ENCODE data around the gene APEX2. TPM values are rescaled to one million over a fixed set of nuclear protein-coding genes. Genes with fewer than 3 reads are reported as not detected.
A peak's percentile ranks its signal among the peaks of the same experiment; 100 is the strongest.
"Not testable (repeated sequence)": the region's sequence is repeated elsewhere in the genome, so short reads cannot be mapped to it uniquely, and the experiment has no call there.

The APEX2 gene
- total RNA-seq, 1 experiment from 2014 or later, result 16.5 TPM

GRCh38 chrX:55008571-55009358, 8.6 kb downstream of the APEX2 start:
- DNase-seq (ENCODE audit: low read depth), result peak; percentile 37

GRCh38 chrX:55011294-55011693, 11.1 kb downstream of the APEX2 start:
- no peak for DNase-seq (ENCODE audit: low read depth)

DNA sequence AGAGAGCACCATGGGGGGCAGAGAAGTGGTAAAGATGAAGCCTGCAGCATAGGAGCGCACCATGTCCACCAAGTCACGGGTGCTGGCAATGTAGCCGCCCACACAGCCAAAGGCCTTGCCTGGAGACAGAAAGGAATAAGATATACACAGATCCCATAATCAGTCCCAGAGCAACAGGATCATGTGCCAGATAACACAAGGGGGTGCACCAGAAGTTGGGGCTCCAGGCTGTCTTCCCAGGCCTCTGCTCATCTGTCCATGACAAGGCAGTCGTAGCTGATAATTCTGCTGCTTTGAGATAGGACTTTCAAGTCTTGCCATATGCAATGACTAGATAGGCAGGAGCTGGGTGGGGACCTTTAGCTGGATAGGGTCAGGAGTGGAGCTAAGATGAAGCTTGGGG, 14.7 kb downstream of the APEX2 start:
- no peak for DNase-seq (ENCODE audit: low read depth)

GRCh38 chrX:55026143-55026542, 26.0 kb downstream of the APEX2 start:
- DNase-seq (ENCODE audit: low read depth), result no peak

GRCh38 chrX:55026840-55027239, 26.7 kb downstream of the APEX2 start:
- no peak for DNase-seq (ENCODE audit: low read depth)

GRCh38 chrX:55028040-55028439, 27.9 kb downstream of the APEX2 start:
- no peak for DNase-seq (ENCODE audit: low read depth)

GRCh38 chrX:55028611-55029010, 28.4 kb downstream of the APEX2 start:
- DNase-seq (ENCODE audit: low read depth), result no peak

- no peak for DNase-seq (ENCODE audit: low read depth)
These were observed 29.1 kb downstream of the APEX2 start for GRCh38 chrX:55029291-55029690.

DNA sequence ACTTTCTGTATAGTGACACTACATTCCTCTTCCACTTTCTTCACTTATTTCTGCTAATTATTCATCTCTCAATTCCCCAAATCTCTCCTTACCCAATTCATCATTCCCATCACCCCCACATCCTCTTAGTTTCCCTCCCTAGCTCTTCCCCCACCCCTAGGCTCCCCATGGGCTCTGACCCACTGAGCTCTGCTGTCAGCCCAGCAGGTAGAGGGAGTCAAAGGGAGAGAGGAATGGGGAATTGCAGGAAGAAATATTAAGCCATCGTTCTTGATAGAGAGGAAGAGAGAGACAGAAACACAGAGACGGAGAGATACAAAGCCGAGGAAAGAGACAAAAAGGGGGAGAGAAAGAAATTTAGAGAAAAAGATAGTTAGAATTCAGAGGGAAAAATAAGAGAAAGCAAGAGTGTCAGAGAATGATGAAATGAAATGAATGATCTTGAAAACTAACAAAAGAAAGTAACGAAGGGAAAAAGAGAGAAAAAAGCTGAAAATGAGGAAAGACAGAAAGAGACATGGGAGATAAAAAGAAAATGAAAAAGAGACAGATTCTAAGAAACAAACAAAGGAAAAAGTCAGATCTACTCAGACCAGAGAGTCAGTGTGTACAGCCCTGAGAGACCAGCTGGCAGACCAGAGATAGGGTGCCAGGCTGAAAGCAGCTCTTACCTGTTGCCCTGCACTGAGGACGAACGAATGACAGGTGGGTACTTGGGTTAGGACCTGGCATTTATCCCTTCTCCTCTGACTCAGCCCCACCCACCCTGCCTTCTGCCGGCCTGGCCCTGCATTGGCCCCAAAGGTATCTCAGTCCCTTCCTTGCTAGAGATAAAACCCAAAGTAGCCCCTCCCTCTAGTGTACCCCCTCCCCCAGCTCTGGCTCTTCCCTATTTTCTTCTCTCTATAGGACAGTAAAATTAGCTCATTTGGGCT, 30.4 kb downstream of the APEX2 start, which contains the start of gene ALAS2:
TSS of gene ALAS2 (minus strand) at position 707 of the 935 bp plus-strand sequence. CDS start 4,977 bp downstream, outside the sequence.
- DNase-seq (ENCODE audit: low read depth), result no peak

DNA sequence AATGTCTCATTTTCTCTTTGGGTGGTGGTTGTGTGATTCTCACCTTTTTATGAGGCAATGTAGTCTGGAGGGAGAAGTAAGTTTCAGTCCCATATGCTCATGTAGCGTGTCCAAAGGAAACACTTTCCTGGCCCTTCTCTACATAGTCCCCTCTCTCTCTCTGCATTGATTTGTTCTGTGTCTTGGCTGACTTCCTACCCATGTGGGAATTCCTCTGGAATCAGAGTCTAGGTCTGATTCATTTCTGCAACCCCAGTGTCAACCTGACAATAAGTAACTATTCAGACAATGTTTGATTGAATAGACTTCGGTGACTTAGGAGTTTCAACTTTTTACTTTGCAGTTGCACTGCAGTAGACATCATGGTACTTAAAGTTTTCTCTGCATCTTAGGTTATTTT, 33.3 kb downstream of the APEX2 start:
- DNase-seq (ENCODE audit: low read depth), result no peak

DNA sequence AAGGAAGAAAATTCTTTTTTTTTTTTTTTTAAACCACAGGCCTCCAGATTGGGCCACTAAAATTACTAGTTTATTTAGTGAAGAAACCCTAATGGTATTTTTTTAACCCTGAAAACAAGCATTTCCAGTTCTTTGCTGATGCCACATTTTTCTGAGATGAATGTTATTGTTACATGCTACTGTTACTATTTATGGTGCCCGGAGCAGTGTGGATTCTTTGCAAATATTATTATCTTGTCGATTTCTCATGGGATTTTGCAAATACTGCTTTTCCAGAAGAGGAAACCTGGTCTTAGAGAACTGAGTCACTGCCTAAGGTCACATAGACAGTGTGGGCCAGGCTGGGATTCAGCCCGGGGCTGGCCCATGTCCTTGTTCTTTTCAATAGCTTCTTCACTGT, 39.3 kb downstream of the APEX2 start:
- no peak for DNase-seq (ENCODE audit: low read depth)

DNA sequence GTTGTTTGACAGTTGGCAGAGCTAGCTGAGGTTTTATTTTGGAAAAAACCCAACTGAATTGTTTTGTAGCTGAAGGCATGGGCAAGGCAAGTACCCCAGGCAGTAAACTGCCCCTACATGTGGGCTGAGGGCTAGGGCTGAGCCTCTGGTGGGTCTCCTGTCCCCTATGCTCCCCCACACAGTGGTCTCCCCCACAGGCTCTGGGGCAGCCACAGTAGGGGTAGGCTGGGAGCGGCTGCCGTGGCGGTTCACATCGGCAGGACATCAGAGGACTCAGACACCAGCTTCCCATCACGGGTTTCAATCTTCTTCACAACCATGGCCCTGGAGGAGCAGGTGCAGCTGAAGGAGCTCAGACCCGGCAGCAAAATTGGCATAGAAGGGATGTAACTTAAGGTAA, 41.4 kb downstream of the APEX2 start:
- DNase-seq (ENCODE audit: low read depth), result no peak

DNA sequence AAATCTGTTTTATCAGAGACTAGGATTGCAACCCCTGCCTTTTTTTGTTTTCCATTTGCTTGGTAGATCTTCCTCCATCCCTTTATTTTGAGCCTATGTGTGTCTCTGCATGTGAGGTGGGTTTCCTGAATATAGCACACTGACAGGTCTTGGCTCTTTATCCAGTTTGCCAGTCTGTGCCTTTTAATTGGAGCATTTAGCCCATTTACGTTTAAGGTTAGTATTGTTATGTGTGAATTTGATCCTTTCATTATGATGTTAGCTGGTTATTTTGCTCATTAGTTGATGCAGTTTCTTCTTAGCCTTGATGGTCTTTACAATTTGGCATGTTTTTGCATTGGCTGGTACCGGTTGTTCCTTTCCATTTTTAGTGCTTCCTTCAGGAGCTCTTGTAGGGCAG, 50.4 kb downstream of the APEX2 start:
- DNase-seq (ENCODE audit: low read depth), result not testable (repeated sequence)

DNA sequence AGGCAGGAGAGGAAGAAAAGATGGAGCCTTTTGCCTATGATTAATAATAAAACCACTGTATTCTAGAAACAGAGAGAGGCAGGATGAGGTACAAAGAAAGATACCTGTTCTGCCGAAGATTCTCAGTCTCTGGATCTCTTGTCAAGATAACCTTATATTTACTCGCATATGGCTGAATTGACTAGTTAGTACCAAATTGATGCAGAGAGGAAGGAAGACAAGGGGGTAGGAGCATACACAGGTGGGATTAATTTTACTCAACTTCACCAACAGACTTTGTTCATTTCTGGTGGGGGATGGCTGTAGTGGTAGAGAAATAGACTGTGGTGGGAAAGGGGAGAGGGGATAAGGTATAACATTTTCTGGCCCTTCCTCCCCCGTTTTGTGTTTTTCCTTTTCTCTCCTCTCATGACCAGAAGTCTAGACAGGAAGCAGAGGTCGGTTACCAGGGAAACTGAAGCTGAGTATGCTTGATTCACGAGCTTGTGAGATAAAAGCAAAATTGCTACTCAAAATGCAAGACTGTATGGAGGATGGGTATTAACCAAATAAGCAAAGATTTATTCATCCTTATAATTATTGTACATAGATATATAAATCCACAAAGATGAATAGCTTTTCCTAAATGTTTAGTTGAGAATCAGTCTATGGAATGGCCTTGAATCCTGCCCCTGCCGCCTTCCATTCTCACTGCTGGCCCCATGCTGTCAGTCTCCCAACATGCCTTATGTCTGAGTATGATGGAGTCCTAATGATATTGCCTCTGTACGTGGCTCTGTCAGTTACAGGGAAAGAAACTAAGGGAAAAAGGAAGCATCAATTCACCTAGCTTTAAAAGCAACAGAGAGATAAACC, 56.9 kb downstream of the APEX2 start:
- peak; percentile 18 for DNase-seq (ENCODE audit: low read depth)

GRCh38 chrX:55057675-55058249, 57.6 kb downstream of the APEX2 start:
- DNase-seq (ENCODE audit: low read depth), result peak; percentile 14

Other genes starting within 250 kb of the APEX2 start
- gene ITIH6, start 202.1 kb upstream of the APEX2 start, total RNA-seq (2014; rRNA removed; shearing (Covaris generic)), result not detected in 2 replicates
- gene MAGED2, start 192.6 kb upstream of the APEX2 start, total RNA-seq (2014; rRNA removed; shearing (Covaris generic)), result 109 and 130 TPM in 2 replicates
- 7.1 and 12.3 TPM in 2 replicates for gene TRO, start 79.5 kb upstream of the APEX2 start, total RNA-seq (2014; rRNA removed; shearing (Covaris generic))
- gene PFKFB1, start 6.2 kb upstream of the APEX2 start, total RNA-seq (2014; rRNA removed; shearing (Covaris generic)), result not detected in 2 replicates
- gene ALAS2, start 30.6 kb downstream of the APEX2 start, total RNA-seq (2014; rRNA removed; shearing (Covaris generic)), result not detected in 2 replicates
- 2.3 TPM in 1 of 2 replicates, not detected in the other for gene PAGE2B, start 74.7 kb downstream of the APEX2 start, total RNA-seq (2014; rRNA removed; shearing (Covaris generic))
- gene PAGE2, start 88.7 kb downstream of the APEX2 start, total RNA-seq (2014; rRNA removed; shearing (Covaris generic)), result 0.29 and 1.1 TPM in 2 replicates
- 326 and 338 TPM in 2 replicates for gene PAGE5, start 220.0 kb downstream of the APEX2 start, total RNA-seq (2014; rRNA removed; shearing (Covaris generic))

Data from Daoy (cell line).